Activated CD4-positive, alpha-beta T cell treated with anti-CD3 and anti-CD28 coated beads for 1 hour (primary cell): ENCODE results near the gene MAPRE3.

Experiments
- DNase-seq: peaks from one replicate; pipeline ENCODE4 v3.0.0-alpha.2; 2020

Gene MAPRE3

GRCh38 chr2:27018142-27018541 is 47.7 kb downstream of the MAPRE3 start:
- no peak for DNase-seq

GRCh38 chr2:27019459-27019858 is 49.0 kb downstream of the MAPRE3 start:
- no peak for DNase-seq

DNA sequence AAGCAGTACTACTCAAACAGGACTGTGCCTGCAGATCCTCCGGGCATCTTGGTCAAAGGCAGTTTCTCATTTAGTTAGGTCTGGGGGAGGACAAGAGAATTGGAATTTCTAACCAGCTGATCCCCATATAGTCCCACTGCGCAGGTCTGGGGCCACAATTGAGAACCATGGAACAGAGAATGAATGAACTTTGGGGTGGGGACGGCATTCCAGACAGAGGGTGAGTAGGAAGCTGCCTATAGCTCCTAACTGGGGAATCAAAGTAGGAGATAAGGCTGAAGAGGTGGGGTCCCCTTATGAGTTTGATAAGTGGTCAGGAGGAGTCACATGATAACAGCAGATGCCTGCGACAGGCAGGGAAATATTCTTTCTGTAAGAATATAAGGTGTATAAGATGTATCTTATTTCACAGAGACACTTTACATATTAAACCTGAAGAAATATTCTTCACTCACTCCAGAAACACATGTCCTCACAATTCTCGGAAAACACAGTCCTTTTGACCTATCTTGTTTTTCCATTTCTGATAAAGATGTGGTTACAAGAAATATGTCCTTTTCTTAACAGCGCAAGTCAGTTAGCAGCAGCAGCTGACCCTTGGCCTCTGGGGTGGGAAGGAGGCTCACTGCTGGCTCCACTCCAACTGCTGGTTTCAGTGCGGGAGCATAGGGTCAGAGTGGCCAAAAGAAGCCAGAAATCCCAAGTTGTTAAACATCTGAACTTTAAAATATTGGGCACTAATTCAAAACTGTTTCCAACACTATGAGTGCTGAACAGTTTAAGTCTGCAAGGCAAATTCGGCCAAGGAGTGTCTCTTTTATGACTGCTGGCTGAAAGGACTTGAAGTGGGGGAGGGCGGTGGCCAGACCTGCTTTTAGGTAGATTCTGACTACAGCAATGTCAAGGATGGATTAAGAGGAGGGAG is 49.8 kb downstream of the MAPRE3 start:
- DNase-seq: no peak

DNA sequence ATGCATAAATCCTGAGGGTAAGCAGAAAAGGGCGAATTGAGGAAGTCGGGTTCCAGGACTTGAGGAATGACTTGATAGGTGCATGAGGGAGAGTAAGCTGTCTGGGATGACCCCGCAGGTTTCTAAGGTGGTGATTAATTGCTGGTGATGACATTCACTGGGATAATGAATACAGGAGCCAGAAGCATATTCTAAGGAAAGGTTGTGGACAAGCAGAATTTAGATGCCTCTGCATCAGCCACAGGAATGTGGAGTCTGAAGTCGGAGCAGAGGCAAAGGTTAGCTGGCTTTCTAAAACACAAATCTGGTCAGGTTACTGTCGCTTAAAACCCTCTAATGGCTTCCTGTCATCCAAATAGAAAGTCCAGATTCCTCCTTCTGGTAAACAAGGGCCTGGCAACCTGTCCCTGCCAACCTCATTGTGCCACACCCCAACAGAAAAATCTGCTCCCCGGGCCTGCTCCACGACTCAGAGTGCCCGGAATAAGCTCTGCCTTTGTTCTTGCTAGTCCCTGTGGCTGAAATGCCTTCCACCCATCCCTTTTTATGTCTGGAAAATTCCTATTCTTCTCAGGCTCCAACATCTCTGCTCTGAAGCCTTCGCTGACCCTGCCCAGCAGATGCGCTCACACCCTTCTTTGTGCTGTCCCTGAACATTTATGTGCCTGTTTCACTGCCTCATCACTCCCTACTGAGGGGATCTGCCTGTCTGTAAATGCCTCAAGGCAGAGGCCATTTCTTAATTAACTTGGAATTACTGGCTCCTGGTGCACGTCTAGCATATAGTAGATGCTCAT is 51.0 kb downstream of the MAPRE3 start:
- no peak for DNase-seq

GRCh38 chr2:27023740-27024139 is 53.3 kb downstream of the MAPRE3 start:
- no peak for DNase-seq

- no peak for DNase-seq
Observed at GRCh38 chr2:27024188-27024587, 53.8 kb downstream of the MAPRE3 start.

DNA sequence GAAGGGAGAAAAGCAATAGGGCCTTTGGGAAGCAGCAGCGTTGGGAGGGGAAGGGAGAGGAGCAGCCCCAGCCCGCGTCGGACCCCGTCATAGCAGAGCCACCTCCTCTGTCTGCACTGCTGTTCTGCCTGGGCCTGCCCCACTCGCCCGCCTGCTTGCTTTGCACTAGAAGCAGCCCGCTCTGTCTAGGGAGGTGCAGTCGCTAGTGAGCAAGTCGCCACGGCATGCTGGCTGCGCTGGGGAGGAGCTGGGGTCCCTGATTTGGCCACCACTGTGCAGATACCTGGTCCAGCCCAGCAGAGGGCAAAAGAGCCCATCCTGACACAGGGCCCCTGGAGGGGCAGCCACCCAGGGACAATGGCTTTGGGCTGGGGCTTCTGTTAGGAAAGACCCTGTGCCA is 54.4 kb downstream of the MAPRE3 start:
- no peak for DNase-seq

DNA sequence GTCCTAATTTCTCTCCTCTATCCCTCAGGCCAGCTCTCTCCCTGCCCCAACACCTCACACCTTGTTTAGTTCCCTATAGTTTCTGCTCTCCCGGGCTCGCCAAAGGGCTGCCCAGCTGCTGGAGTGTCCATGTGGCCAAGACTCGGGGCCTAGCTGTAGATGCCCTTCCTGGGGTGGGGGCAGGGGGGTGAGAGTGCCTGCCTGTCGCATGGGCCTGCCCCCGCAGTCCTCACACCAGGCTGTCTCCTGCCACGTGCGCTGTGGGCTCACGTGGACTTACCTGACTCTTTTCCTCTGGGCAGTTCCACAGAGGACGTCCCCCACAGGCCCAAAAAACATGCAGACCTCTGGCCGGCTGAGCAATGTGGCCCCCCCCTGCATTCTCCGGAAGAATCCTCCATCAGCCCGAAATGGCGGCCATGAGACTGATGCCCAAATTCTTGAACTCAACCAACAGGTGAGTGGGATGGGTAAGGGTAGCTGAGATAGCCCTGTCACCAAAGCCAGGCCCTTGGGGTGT is 54.9 kb downstream of the MAPRE3 start:
- no peak for DNase-seq

- DNase-seq: no peak
Observed at GRCh38 chr2:27025861-27026851, 55.7 kb downstream of the MAPRE3 start.

- no peak for DNase-seq
Observed at GRCh38 chr2:27027211-27027651, 56.8 kb downstream of the MAPRE3 start.

- DNase-seq: no peak
Observed at GRCh38 chr2:27029051-27029450, 58.6 kb downstream of the MAPRE3 start.

DNA sequence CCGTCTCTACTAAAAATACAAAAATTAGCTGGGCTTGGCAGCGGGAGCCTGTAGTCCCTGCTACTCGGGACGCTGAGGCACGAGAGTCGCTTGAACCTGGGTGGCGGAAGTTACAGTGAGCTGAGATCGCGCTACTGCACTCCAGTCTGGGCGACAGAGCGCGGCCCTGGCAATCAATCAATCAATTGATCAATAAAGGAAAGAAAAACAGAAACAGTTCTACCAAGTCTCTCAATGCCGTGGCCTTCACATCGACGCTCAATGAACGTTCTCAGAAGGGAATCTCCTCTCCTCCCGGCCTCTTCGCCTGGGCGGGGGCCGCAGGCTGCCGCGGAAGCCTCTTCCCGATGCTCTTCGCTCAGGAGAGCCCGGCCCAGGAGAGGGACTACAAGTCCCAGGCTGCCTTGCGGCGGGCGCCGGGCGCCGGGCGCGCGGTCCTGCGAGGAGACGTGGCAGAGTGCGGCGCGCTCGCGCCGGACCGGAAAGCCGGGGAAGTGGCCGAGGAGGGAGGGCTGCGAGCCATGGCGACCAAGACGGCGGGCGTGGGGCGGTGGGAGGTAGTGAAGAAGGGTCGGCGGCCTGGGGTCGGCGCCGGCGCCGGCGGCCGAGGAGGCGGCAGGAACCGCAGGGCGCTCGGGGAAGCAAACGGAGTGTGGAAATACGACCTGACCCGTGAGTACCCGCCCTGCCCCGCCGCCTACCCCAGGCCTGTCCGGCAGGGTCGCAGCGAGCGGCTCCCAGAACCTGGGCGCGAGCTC is 62.2 kb downstream of the MAPRE3 start, which contains the start of gene TMEM214:
Gene TMEM214 (plus strand): TSS at position 471 of the 758 bp plus-strand sequence. CDS start 51 bp downstream, at position 522.
- peak; percentile 63 for DNase-seq

DNA sequence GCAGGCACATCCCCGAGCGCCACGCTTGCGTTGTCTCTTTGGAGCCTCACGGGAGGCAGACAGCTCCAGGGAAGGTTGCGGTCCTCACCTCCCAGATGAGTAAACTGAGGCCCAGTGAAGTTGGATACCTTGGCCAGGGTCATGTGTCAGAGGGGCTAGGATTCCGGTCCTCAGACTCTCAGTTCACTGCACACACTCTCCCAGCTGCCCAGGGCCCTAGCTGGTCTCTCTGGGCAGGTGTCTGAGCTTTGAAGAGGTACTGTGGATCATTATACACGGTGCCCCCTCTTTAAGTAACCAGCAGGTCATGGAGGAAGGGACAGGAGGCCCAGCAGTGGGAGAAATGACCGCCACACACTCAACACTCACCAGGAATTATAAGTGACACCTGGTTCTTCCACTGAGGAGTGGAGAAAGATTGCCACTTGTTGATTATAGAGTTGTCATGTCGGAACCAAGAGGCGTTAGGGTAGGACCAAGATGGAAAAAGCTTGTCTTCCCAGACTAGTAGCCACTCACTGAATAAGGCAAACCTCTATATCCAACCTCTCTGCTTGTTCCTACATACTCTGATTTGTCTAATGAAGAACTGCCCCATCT is 62.9 kb downstream of the MAPRE3 start:
- no peak for DNase-seq

DNA sequence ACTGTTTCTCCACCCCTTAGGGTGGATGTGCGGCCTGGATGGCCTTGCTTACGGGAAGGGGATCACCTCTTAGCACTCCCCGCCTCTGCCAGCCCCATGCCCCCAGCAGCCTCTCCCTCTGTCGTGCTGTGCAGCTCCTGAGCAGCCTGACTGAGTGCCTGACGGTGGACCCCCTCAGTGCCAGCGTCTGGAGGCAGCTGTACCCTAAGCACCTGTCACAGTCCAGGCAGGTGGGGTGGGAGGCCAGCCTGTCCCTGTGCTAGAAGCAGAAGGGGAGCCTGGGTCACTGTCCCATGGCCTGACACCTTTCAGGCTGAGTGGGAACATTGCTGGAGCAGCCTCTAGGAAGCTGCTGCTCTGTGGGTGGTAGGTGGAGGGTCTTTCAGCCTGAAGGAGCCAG is 67.6 kb downstream of the MAPRE3 start:
- DNase-seq: no peak

GRCh38 chr2:27038631-27039339 is 68.3 kb downstream of the MAPRE3 start:
- no peak for DNase-seq

DNA sequence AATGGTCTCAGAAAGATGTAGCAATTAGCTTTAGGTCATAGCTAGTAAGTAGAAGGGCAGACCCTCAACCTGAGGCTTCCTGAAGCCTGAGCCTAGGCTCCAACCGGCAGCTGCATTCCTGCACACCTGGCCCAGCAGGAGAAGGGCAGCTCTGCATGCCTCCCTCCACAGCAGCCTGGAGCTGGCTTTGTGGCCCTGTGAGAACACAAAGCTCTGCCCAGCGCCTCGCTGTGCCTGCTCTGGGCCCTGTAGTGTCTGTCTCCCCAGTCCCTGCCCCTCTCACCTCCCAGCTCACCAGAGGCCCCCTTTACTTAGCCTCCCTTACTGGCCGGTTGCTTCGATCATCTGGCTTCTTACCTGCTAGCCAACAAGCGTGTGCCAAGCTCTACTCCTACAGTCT is 69.0 kb downstream of the MAPRE3 start:
- DNase-seq: no peak

- no peak for DNase-seq
Observed at GRCh38 chr2:27039871-27040270, 69.4 kb downstream of the MAPRE3 start.

DNA sequence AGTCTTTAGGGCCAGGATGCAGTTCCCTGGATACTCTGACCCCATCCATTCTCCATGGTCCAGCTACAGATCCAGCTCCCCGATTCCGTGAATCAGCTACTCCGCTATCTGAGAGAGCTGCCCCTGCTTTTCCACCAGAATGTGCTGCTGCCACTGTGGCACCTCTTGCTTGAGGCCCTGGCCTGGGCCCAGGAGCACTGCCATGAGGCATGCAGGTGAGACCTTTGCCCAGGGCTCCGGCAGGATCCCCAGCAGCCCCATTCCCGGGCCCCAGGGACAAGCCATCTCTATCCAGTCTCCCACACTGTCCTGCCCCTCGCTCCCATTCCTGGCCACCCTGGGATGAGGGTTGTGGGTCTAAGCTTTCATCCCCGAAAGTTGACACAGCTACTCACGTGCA is 69.8 kb downstream of the MAPRE3 start:
- DNase-seq: no peak

DNA sequence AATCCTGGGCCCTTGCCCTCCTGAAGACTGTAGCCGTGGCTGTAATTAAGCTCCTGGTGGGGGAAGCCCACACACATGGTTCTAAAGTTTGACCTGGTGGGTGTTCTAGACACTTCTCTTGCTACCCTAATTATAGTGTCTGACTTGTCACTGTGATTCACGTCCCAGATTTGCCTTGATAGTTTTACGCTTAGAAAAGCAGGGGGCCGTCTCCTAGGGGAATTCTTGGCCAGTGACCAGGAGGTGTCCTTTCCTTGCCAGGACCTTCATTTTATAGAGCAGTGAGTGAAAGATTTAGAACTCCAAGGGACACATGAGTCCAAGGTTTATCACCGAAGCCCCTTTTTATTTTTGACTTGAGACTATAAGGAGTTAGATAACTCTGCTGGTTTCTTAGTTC is 71.3 kb downstream of the MAPRE3 start:
- no peak for DNase-seq

DNA sequence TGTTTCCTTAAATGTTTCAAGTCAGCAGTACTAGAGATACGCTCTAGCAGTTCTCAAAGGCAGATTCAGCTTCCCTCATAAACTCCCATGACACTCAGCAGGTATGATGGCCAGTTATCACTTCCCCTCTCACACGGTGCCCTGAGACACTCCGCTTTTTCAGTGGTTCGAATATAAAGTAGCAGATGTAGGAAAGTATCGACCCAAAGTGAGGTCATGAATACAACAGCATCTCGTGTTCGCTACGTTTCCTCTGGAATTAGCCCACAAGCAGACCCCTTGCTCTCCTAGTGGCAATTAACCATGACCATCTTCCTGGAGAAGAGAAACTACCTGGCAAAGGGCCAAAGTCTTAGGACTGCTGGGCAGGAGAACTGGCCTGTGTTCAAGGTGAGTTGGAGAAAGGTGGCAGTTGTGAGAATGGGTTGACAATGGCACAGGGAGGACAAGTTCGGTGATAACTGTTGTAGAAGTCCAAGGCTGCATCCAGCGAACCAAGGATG is 71.8 kb downstream of the MAPRE3 start:
- no peak for DNase-seq
